Activated naive CD4-positive, alpha-beta T cell treated with anti-CD3 and anti-CD28 coated beads, Interleukin-2, amount 50 U/mL, for 16 hours (primary cell): Measurements from ENCODE around the gene STXBP1.

Experiments
- DNase-seq: peaks from one replicate; pipeline ENCODE4 v3.0.0-alpha.2; 2020

The STXBP1 gene

GRCh38 chr9:127716412-127716811 is 104.3 kb downstream of the STXBP1 start:
- DNase-seq = no peak

- no peak for DNase-seq
Observed at GRCh38 chr9:127717766-127718165, 105.7 kb downstream of the STXBP1 start.

- peak; percentile 22 for DNase-seq
Observed at GRCh38 chr9:127720031-127720864, 108.2 kb downstream of the STXBP1 start.

DNA sequence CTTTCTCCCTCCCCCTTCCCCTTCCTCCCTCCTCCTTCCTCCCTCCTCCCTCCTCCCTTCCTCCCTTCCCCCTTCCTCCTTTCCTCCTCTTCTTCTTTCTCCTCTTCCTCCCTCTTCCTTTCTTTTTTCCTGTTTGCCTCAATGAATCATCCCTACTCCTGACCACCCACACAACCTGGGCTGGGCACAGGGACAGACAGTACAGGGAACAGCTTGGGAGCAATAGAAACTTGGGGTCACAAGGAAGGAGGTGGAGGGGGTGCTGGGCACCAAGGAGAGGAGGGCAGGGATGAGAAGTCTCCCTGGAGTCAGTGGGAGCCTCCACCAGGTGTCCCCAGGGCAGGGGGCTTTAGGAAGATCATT is 108.8 kb downstream of the STXBP1 start:
- DNase-seq = no peak

DNA sequence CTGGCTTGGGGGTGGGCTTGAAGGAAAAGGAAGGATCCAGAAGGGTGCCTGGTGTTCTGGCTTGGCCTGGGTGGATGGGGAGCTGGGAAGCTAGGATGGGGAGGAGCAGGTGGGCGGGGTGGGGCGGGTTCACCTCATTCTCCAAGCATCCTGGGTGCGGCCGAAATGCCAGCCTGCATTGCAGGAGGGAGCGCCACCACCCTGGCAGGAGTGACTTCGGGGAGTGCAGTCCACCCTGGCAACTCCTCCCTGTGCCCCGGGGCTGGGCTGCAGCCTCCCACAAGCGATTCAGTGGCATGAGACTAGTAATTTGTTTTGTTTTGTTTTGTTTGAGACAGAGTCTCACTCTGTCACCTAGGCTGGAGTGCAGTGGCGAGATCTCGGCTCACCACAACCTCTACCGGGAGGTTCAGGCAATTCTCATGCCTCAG is 109.3 kb downstream of the STXBP1 start:
- no peak for DNase-seq

- DNase-seq = no peak
Observed at GRCh38 chr9:127722055-127722745, 110.1 kb downstream of the STXBP1 start.

DNA sequence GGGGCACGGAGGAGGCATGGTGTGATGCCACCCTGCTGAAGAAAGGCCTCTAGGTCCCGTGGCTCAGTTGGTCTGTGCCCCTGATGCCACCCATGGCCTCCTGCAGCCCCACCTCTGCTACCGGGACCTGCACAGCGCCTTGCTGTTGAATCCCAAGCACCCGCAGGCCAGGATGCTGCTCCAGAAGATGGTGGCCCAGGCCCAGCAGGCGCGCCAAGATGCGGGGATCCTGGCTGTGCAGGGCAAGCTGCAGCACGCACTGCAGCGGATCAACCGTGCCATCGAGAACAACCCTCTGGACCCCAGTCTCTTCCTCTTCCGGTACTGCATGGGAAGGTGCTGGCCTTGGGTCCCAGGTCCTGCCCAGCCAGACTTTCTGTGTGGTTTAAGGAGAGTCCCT is 110.9 kb downstream of the STXBP1 start:
- DNase-seq = no peak

- no peak for DNase-seq
Observed at GRCh38 chr9:127723444-127723843, 111.4 kb downstream of the STXBP1 start.

- no peak for DNase-seq
Observed at GRCh38 chr9:127724012-127724411, 111.9 kb downstream of the STXBP1 start.

- DNase-seq = no peak
Observed at GRCh38 chr9:127726871-127727270, 114.8 kb downstream of the STXBP1 start.

DNA sequence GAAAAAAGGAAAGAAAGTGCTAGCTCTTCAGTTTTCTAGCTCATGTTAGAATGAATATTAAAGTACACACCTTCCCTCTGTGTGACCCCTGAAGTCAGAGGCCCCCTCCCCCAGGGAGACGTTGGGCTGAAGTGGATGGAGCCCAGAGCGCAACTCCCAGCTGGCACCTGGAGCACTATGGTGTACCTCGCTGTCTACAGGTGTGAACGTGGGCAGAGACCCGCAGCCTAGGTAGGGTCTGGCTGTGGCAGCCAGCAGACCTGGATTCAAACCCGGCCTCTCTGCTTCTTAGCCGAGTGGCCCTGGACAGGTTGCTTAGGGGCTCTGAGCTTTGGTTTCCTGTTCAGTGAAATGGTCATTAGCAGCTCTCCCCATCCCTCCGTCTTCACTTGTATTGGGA is 116.7 kb downstream of the STXBP1 start:
- no peak for DNase-seq

DNA sequence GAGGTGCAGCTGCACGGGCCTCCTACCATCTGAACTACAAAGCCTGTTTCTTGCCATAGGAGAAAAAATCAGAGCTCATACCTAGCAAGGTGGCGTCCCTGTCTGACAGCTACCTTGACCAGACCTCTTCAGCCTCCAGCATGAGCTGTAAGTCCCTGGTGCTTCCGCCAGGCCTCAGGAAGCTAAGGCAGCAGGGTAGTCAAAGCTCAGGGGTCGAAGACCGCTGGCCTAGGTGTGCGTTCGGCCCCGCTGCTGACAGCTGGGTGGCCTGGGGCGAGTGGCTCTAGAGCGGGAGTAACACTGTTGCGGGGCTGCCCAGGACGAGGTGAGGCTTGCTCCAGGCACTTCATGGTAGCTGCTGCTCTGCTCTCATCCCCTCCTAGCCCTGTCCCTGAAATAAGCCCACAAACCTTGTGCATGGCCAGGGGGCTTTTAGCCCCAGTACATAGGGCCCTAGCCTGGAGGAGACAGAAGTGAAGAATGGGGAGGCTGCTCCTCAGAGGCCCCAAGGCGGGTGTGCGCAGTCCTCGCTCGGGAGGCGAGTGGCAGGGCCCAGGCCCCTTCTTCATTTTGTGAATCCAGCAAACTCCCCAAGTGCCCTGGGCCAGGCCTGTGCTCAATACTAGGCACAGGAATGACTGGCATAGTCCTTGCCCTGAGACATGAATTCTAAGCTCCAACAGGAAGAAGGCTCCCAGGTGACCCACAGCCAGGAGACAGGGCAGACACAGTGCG is 117.6 kb downstream of the STXBP1 start:
- no peak for DNase-seq

DNA sequence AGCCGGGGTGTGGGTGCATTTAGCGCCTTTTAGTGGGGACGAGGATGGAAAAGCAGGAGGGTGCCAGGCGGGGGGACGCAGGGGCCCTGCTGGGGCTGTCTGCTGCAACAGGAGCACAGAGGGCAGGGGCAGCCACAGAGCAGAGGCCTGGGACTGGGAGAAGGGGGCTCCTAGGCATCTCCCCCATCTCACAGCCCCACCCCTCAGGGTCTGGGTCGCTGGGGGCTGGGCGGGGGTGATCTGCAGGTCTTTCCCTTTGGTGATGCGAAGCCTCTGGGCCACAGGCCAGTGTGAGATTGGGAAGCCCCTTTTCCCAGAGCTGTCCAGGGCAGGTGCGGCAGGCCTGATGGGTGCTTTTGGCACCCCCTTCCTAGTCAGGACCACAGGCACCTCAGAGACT is 118.2 kb downstream of the STXBP1 start:
- DNase-seq = no peak

DNA sequence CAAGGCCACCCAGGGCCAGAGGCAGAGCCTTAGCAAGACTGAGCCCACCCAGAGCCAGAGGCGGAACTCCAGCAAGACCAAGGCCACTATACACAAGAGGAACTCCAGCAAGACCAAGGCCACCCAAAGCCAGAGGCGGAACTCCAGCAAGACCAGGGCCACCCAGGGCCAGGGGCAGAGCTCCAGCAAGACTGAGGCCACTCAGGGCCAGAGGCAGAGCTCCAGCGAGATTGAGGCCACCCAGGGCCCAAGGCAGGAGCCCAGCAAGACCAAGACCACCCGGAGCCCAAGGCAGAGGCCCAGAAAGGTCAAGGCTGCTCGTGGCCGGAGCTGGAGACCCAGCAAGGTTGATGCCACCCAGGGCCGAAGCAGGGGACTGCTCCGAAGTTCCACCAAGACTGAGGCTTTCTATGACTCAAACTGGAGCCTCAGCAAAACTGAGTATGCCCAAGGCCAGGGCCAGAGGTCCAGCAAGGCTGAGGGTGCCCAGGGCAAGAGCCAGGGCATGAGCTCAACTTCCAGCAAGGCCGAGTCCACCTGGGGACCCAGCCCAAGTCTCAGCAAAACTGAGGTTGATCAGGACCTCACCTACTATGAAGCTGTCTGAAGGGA is 118.8 kb downstream of the STXBP1 start:
- DNase-seq = no peak

DNA sequence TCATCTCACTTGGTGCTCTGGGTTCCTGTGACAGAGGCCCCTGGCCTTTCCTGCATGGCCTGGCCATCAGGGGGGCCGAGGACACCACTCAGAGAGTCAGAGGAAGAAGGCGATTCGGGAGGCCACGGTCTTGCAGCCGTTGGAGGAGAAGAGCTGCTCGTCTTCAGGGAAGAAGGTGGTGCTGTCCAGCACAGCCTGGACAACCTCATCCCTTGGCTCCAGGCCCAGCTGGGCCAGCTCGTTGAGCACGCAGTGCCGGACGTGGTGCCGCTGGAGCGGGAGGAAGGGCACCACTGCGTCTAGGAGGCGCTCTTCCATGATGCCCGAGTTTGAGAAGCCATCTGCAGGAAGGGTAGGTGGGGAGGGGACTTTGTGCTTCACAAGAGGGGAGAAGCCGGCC is 119.9 kb downstream of the STXBP1 start:
- DNase-seq = no peak

DNA sequence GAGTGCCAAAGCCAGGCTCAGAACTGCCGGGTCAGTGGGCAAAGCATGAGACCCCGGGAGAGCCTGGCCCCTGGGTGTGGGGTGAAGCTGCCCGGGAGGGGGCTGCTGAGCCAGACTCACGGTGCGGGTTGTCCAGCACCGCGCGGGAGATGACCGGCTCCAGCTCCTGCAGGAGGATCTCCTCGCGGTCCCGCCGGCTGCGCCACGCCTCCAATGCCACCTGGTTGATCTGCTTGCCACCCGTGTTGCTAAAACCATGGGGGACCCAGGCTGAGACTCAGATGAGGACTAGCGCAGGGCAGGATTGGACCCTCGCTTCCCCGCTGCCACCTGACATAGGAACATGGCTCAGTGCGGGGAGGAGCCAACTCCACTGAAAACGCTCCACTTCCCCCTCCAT is 120.4 kb downstream of the STXBP1 start:
- DNase-seq = no peak

DNA sequence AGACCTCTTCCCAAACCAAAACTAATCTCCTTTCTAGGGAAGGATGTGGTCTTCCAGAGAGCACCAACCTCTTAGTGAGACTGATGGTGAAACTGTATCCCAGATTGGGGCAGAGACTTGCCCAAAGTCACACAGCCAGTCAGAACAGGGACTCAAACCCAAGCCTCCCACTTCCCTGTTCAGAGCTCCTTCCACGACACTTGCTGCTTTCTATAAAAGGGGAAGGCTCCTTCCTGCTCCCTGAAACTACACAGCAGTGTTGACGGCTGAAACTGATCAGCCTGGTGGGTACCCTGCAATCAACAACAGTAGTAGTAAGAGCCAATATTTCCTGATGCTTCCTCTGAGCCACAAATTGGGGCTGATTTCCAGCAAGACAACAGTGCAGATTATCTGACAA is 121.5 kb downstream of the STXBP1 start:
- DNase-seq = no peak

GRCh38 chr9:127734247-127734746 is 122.2 kb downstream of the STXBP1 start:
- DNase-seq = no peak

- peak; percentile 98 for DNase-seq
Observed at GRCh38 chr9:127734747-127735529, 122.9 kb downstream of the STXBP1 start, which contains the start of gene TOR2A. Gene TOR2A (minus strand): TSS chr9:127735294. CDS start chr9:127735270, 24 bp downstream.

- no peak for DNase-seq
Observed at GRCh38 chr9:127735530-127736185, 123.6 kb downstream of the STXBP1 start.

DNA sequence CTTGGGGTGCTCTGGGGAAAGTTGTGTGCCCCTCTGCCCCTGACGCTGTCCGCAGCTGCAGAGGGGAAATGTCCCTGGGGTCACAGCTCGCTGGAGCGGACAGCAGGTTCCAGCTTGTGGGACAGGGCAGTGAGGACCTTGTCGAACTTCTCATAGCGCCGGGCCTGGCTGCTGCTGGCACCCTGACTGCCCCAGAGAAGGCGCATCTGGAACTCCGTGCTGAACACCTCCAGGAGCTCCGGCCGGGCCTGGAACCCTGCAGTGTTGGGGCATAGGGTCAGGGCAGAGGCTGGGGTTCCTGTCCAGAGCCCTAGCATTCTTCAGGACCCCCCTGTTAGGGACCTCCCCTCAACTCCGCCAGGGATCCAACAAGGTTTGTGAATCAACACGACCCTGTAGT is 126.6 kb downstream of the STXBP1 start:
- no peak for DNase-seq
